ENCODE data around the gene PRDX6. TPM values are rescaled to one million over a fixed set of nuclear protein-coding genes. Genes with fewer than 3 reads are reported as not detected.

Gene PRDX6
- total RNA-seq: 100 to 1,000 TPM; 285 to 478 (median 439) TPM

DNA sequence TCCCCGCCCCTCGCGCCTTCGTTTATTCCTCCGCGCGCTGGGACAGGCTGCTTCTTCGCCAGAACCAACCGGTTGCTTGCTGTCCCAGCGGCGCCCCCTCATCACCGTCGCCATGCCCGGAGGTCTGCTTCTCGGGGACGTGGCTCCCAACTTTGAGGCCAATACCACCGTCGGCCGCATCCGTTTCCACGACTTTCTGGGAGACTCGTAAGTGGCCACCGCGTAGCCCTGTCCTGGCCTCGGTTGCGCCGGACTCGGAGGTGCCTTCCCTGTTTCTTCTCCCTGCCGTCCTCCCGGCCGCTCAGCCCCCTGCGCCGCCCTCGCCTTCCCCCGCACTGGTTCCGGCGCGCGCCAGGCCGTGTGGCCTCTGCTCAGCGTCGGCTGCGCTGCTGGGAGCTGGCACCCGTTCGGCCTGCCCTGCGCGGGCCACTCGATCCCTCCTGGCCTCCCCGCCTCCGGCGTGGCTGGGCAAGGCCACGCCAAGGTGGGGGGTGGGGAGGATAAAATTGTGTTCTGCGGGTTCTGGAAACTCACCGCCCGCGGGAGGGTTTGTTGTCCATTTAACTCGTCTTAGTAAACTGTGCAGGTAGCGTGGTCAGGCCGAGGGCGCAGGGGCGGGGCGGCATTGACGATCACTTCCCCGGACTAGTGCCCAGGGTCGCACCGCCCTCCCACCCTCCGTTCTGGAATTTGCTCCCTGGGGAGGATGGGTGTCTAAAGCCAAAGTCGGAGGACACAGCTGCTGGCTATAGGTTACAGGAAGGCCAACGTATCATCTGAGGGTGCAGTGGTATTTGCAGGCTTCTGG is at the start of gene PRDX6:
PRDX6 (plus strand) TSS at position 50 of the 808 bp plus-strand sequence; CDS start at position 113, 63 bp downstream.
- H3K27ac ChIP-seq: peak within 1 kb of the TSS; percentile 94 to 100 (median 100)
- 1% methylated on average over 38 to 54 of the region's 69 CpGs for WGBS, 2 donors
- peaks cover 4 to 25% (median 11%) of the 10 kb centered on the region in 3 donors for H3K36me3 ChIP-seq
- TF ChIP-seq EP300 (IDR thresholded peaks at IDR 0.05) (peak in 1 of 2 donors; percentile 99), POLR2A (IDR thresholded peaks at IDR 0.05) (peak; percentile 80 to 89), CTCF (IDR thresholded peaks at IDR 0.05) (peak in 2 of 5 experiments; percentile 15 to 19)
- DNase-seq (ENCODE audit: low spot score in 2 of 2): peak; percentile 83 to 85
- peak within 1 kb of the TSS; percentile 81 to 99 (median 93) for H3K4me3 ChIP-seq
- no peaks in the 10 kb centered on the region for H3K27me3 ChIP-seq
- H3K9me3 ChIP-seq: no peaks in the 10 kb centered on the region
- peaks cover 0 to 66% (median 25%) of the 10 kb centered on the region in 4 donors for H3K4me1 ChIP-seq

DNA sequence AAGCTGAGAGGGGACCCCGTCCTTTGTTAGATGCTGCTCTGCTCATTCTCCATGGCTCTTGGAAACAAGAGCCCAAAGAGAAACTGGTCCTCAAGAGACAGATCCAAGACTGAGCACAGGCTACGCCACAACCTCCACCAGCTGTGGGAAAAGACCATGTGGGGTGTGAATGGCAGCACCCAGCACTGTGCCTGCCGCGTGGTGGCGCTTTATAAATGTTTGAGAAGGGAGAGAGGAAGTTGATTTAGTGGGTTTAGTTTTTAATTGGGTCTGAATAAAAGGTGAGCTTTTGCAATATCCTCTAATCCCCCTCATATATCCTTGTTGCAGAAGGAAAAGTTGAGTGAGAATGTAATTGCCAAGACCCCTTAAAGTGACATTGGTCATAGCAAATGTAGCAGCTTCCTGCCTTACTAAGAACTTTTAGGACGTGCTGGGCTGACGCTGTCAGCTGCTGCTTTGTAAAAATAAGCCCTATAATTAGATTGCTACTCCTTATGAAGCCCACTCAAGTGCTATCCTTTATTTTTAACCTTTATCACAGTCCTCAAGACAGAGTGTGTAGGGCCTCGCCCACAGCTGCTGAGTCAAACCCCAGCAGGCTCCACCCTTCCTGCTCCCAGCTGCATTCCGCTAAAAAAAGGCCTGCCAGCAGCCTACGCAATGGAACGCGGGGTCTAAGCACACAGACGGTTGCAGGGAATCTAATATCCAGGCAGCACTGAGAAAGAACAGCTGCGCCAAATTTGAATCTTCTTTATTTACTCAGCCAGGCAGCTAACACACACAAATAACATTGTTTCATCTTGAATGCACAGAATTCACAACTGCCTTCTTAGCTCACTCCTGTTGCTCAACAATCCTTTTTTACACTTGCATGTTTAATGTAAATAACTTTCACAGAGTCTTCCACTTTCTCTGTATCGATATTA is 47.4 kb upstream of the PRDX6 start:
- DNase-seq (ENCODE audit: low spot score in 2 of 2): peak; percentile 80 to 86
- 6 to 8% methylated on average over 15 of the region's 15 CpGs for WGBS, 2 donors
- peak overlapping the region in 2 of 4 donors; percentile 20 to 34 for H3K4me3 ChIP-seq
- peak overlapping the region; percentile 81 to 94 (median 85) for H3K27ac ChIP-seq
- H3K4me1 ChIP-seq: peaks cover 0 to 30% (median 15%) of the 10 kb centered on the region in 4 donors
- H3K36me3 ChIP-seq: no peaks in the 10 kb centered on the region
- H3K9me3 ChIP-seq: no peaks in the 10 kb centered on the region
- TF ChIP-seq CTCF (IDR thresholded peaks at IDR 0.05) (peak; percentile 51 to 73 (median 68)), EP300 (IDR thresholded peaks at IDR 0.05) (peak in 1 of 2 donors; percentile 79), POLR2A (IDR thresholded peaks at IDR 0.05) (peak in 1 of 2 donors; percentile 39)
- H3K27me3 ChIP-seq: no peaks in the 10 kb centered on the region

GRCh38 chr1:173430677-173431303 is 46.3 kb upstream of the PRDX6 start:
- no peak for DNase-seq (ENCODE audit: low spot score in 2 of 2)
- Histone ChIP-seq H3K36me3 (no peaks in the 10 kb centered on the region), H3K27me3 (no peaks in the 10 kb centered on the region), H3K4me1 (peaks cover 0 to 30% (median 15%) of the 10 kb centered on the region in 4 donors), H3K4me3 (no peak overlapping the region), H3K9me3 (no peaks in the 10 kb centered on the region), H3K27ac (peak overlapping the region; percentile 81 to 94 (median 85))
- 4 to 5% methylated on average over 2 of the region's 2 CpGs for WGBS, 2 donors
- TF ChIP-seq EP300 (IDR thresholded peaks at IDR 0.05): no peak
- TF ChIP-seq CTCF (IDR thresholded peaks at IDR 0.05): no peak
- TF ChIP-seq POLR2A (IDR thresholded peaks at IDR 0.05): no peak

GRCh38 chr1:173431304-173432045 is 45.7 kb upstream of the PRDX6 start:
- Histone ChIP-seq H3K27me3 (no peaks in the 10 kb centered on the region), H3K4me3 (no peak overlapping the region), H3K27ac (peak overlapping the region in 2 of 4 donors; percentile 15 to 57), H3K4me1 (peaks cover 0 to 30% (median 15%) of the 10 kb centered on the region in 4 donors), H3K36me3 (peaks cover 0 to under 1% (median 0%) of the 10 kb centered on the region in 3 donors), H3K9me3 (no peaks in the 10 kb centered on the region)
- 32 to 33% methylated on average over 6 of the region's 6 CpGs for WGBS, 2 donors
- peak; percentile 94 to 100 for DNase-seq (ENCODE audit: low spot score in 2 of 2)
- TF ChIP-seq EP300 (IDR thresholded peaks at IDR 0.05): peak in 1 of 2 donors; percentile 52
- no peak for TF ChIP-seq POLR2A (IDR thresholded peaks at IDR 0.05)
- TF ChIP-seq CTCF (IDR thresholded peaks at IDR 0.05): peak; percentile 77 to 86 (median 83)

Data from tibial nerve (tissue), 4 donors.